Posterior vena cava (tissue), 2 donors: ENCODE results near the gene SH3RF3. TPM values are rescaled to one million over a fixed set of nuclear protein-coding genes. Genes with fewer than 3 reads are reported as not detected.

ENCODE experiments used
- DNase-seq: peaks from one replicate; pipeline ENCODE4 v3.0.0-alpha.2; 2020; ENCODE audit warnings: low spot score
- intact Hi-C, 2 donors: fragments of 100-400 bp; cut with DNase I; formaldehyde crosslinking; loops; one replicate each; pipeline versions ENCODE4 v1.14.1 to v1.14.2; 2022 to 2023
- total RNA-seq, 2 donors: library from RNA; stranded (reverse); fragmentation: NEBNext Ultra II Directional; extraction: Animal tissue kit (Norgen Biotek cat#: 25700); gene quantifications; one replicate each; pipeline ENCODE4 v1.2.1, GENCODE V29; 2021
- donor health status: DM: yes; HTN: yes; CAD: no.
- donor health status: DM: yes; HTN: yes; CAD: no.

SH3RF3 gene
- total RNA-seq, 2 donors from 2014 or later, result 10.1 to 14.1 TPM

DNA sequence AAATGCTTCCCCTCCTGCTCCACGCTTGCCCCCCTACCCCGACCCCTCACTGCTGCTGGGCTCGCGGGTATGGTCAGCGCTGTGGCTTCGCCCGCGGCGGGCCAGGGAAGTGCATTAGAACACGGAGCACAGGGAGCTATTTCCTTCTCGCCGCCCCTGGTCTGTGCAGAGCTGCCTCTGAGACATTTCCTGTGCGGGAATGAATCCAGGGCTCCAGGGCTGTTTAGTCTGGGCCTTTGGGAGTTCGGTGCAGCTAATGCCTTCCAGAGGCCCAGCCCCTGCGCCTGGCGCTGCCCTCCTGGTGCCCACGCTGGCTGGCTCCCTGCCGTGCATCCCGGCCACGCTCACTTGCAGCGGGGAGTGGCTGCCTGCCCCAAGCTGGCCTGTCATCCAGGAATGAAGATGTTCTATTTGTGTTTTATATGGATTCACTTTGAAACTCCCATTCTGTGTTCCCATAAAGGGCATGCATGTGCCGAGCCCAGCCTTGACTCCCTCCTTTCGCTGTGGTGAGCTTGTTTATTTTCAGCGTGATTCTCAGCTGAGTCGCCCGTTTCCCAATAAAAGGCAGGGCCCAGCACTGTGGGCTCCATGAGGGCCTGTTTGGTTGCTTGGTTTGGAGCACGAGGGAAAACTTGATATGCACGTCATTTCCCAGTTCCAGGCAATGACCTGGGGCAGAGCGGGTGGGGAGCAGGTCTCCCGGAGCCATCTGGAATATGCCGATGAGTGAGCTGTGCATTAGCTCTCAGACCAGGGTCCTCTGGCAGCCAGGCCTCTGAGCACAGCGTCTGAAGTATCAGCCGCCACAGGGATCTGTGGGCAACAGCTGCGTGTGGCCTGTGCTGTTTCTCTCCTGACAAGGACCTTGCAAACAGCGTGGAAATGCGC is 42.7 kb downstream of the SH3RF3 start:
- DNase-seq, result peak; percentile 88
- intact Hi-C loops, result no loop called here

DNA sequence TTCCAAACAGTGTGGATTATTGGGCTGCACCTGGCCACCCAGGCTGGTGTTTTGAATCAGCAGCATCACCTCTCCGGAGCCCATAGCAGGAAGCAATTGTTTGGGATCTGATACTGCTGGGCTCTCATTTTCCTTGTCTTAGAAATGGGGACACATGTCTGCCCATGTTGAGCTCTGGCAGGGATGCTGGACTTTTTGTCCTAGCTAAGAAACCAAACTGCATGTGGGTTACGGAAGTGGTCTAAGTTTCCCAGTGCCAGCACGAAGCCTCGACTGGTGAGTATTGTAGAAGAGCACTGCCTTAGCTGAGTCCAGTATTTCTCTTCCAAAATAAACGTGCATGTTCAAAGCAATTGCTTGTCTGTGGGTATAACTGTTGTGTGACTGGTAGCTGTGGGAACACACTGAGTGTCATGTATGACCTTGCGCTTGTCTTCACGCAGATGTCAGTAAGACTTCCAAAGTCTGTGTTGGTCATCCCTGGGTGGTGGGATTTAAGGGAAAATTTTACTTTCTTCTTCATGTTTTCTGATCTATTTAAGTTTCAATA is 43.6 kb downstream of the SH3RF3 start:
- intact Hi-C loops, result no loop called here
- no peak for DNase-seq

DNA sequence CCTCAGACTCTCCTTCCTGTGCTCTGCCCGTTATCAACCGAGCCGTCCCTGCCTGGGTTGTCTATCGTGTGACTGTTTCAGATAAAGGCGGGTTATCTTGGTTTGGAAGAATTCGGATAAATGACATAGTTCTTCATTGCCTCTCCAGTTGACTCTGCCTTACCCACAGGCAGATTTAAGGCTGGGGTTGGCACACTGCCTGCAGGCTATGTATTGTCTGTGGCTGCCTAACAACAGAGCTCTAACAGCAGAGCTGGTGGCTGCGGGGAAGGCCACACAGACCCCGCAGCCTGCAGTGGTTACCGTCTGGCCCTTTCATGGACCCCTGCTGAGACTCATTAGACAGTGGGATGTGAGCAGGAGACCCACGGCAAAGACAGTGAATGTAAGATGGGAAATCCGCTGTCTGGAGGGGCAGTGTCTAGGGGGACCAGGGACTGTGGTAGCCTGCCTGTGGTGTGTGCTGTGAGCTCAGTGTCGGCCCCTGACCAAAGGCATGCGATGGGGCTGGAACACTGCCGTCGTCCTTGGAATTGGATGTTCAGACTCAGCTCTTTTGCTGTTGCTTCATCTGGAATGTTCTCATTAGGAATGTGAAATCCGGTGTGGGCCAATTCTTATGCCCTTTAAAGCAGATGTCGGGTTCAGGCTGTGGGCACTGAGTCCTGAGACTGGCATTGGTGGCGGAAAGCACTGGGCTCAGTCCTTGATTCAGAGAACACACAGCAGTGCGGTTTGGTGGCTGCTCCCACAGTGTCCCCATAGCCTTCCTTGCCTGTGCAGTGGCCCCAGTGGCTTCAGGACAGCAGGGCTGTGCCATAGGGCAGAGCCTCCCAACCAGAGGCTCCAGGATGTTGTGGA is 44.5 kb downstream of the SH3RF3 start:
- intact Hi-C loops, result no loop called here
- peak; percentile 94 for DNase-seq

DNA sequence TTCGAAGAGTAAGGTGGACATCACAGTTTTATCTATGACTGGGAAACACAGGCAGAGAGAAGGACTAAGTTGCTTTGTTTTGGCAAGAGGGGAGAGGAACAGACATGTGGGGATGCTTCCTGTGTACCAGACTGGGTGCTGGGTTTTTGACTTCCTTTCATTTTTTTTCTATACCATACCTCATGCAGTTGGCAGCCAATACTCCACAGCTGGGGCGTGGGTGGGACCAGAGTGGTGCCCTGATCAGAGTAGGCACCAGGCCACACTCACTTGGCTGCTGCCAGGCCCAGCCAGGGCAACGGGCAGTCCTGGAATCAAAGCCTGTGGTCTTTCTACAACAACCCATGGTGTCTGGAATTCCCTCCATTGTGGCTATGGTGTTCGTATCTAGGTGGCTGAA is 45.2 kb downstream of the SH3RF3 start:
- DNase-seq, result no peak
- intact Hi-C loops, result no loop called here

DNA sequence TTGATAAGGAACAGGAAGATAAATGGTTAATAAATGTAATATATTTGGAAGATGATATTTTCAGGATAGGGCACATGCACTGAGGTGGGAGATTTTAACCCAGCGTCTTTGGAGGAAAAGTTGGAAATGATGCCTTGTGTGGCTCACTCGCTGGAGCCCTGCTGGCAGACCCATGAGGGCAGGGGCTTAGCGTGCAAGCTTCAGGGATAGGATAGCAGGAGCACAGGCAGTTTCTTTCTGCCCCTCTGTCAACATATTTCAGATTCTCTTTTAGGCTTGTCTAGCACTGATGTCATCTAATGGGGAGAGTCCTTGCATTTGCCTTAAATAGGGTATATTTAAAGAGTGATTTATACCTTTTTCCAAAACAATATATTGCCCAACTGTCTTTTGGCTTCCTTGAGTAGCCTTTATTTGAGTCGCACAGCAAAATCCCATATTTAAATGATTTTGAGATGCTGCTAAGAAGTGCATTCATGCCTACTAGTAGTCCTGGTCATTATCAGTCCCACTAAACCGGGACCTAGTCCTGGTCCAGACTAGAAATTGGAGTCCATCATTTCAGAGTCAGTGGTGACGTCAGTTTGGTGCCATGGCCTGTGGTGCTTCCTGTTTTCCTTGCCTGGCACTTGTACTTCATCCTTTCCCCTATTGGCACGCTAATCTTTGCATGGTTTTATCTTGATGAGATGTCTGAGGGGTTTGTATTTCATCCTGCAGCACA is 45.8 kb downstream of the SH3RF3 start:
- intact Hi-C loops, result no loop called here
- no peak for DNase-seq

DNA sequence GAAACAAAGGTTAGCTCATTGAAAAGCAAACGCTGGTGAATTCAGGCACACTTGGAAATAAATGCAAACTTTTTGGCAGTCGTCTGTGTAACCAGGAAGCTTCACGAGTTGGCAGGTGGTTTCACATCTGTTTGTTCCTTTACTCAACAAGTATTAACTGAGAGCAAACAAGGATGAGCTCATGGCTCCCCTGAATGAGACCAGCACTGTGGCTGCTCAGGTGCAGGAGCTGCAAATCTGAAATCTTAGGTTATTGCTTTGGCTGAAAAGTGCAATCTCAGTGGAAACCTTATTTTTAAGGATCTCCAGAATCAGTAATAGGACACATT is 46.3 kb downstream of the SH3RF3 start:
- intact Hi-C loops, result no loop called here

DNA sequence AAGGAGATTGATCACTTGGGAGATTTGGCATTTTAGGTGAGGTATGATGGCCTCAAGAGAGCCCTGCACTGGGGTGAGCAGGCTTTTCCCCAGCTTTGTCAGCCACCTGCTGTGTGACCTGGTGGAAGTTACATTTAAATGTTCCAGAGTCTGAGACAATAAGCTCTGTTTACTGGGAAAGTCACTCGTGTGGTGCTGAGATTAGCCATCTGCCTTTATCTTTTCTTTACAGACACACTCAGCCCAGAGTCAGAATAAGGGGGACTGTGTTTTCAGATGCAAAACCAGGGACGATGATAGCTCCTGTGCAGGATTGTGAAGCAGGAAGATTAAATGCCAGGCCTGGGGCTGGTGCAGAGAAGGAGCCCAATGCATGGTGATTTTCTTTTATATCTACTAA is 47.9 kb downstream of the SH3RF3 start:
- no peak for DNase-seq
- intact Hi-C loops, result no loop called here

More for the DNA sequence above, 46.3 kb downstream of the SH3RF3 start:
- no peak for DNase-seq

DNA sequence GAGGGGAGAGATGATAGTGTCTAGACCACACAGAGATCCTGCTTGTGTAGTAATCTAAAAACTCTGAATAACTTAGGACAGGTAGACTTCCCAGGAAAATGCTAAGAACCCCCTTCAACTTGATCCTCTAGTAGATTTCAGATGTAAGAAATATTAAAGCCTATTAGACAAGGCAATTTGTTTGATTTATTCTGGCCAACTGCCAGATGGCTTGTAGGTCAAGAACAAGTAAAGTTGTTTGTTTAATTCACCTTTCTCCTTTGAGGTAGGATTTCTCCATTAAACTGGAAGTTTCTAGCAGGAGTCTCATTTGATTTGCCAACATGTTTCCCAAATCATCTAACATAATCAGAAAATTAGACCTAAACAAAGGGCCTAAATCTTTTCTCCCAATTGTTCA is 48.6 kb downstream of the SH3RF3 start:
- intact Hi-C loops, result loop anchor here in 1 of 2 donors (2.0 kb wide), 1 partner anchor 45 kb away; no protein-coding TSS in a partner anchor
- no peak for DNase-seq

DNA sequence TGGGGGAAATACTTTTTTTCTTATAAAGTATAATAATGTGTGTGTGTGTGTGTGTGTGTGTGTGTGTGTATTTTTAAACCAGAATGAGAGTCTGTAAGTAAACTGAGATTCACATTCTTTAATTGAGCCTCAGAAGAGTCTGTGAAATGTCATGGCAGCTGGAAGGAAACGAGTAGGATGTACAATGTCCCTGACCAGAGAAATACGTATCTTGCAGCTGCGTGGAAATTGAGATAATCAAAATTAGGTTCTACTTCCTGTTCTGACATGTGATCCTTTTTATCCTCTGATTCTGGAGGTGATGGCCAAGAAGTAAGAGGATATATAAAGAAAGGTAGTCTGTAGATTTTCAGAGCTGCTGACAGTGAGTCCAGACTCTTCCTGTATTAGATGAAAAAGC is 50.0 kb downstream of the SH3RF3 start:
- intact Hi-C loops, result loop anchor here in 1 of 2 donors (2.0 kb wide), 1 partner anchor 46 kb away; no protein-coding TSS in a partner anchor
- no peak for DNase-seq

DNA sequence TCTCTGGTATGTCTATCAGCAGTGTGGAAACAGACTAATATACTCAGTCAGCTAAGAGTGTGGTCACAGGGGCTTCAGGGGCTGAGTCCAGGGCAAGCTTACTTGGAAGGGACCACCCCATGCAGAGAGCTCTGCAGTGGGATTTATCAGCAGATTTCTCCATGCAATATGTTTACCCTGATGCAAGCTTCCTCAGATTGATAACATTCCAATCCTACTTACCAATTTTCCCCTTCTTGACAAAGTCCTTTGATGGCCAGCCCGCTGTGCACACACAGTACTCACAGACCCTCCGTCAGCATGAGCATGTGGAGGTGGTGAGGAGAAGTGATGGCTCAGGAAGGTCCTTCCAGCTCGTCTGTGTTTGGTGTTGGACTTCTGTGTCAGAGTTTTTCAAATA is 51.8 kb downstream of the SH3RF3 start:
- intact Hi-C loops, result no loop called here

DNA sequence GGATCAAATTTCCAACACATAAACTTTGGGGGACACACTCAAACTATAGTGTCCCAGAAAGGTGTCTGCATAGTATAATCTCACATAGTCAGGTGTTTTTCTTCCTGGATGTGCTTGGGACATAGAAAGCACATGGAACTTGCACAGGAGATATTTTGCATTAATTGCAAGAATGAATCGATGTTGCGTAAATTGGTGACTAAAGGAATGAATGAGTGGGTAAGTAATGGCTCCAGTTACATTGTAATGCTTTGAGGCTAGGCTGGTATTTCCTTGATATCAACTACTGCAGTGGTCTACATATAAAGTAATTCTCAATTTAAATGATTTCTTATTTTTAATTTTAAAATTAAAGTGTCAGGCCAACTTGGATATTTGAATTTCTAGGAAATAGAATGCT is 53.4 kb downstream of the SH3RF3 start:
- DNase-seq, result no peak
- intact Hi-C loops, result no loop called here

More for the DNA sequence above, 51.8 kb downstream of the SH3RF3 start:
- no peak for DNase-seq

DNA sequence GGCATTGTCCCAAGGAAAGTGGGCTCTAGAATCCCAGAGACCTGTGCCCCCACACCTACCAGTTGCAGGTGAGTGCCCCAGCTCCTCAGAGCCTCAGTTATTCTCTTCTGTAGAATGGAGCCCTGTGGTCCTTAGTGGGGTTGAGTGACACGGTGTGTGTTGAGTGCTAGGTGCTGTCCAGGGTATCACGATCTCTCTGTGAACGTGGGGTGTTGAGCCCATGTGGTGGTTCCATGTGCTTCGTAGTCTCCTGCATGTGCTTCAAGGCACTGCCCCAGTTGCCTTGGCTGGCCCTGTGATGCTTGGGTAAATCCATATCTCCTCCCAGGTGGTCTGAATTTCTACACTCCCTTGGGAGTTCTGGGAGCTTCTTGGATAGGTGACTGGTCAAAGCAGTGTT is 54.9 kb downstream of the SH3RF3 start:
- intact Hi-C loops, result no loop called here
- DNase-seq, result no peak

DNA sequence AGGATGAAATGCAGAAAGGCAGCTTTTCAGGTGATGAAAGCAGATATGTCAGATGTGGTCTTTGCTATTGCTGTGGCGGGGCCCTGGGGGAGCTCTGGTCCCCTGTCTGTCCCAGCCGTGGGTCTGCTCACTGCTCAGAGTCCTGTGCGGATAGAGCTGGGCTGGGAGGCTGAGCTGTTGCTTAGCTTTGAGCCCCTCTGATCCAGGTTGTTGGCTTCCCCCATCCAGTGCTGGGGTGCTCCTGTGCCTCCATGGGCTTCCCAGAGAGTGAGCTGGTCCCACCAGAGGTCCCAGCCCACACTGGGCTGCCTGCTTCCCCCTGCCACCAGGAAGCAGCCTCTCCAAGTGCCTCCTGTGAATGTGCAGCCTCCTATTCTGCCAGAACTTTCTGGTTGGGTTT is 55.4 kb downstream of the SH3RF3 start:
- DNase-seq, result no peak
- intact Hi-C loops, result no loop called here

DNA sequence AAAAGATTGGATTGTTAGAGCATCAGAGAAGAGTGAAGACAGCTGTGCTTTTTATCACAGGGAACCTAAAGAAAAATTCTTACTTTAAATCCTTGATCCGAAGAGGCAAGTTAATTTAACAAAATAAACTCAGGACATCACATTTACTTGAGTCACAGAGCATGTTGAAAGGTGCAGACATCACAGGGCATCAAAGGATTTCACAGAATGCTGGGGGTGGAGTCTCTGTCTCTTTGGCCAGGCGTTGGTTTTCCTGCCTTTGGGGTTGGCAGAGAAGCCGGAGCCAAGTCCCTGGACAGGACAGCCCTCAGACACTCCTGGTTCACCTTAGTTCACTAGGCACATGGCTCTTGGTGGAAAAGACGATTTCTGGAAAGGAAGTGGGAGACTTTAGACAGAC is 56.3 kb downstream of the SH3RF3 start:
- no peak for DNase-seq
- intact Hi-C loops, result no loop called here

DNA sequence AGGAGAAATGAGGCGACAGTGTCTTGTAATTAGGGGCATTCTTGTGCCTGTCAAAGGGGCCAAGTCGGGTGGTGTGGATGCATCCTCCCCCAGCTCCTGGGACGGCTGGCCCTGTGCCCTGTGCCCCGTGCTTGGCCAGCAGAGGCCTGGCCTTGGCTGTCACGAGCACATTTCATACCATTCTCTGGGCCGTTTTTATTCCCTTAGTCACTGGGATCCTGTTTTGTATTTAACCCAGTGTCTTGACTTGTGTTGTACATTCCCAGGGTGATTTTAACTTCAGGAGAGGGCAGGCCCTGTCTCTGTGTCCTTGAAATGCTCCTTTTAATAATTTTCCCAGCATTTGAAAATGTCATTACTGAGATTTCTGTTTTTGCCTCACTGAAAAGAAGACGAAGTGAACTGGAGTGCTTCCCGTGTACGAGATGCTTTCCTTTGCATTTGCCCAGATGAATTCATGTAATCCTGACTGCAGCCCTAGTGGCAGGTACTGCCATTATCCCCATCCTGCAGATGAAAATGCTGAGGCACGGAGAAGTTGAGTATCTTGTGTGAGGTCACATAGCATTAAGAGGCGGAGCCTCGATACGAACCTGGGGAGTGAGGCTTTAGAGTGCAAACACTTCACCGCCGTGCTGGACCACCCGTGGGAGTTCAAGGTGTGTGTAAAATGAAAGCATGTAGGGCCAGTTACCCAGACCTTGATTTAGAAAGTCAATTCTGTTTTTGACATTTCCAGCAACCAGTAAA is 57.0 kb downstream of the SH3RF3 start:
- intact Hi-C loops, result no loop called here
- DNase-seq, result no peak

DNA sequence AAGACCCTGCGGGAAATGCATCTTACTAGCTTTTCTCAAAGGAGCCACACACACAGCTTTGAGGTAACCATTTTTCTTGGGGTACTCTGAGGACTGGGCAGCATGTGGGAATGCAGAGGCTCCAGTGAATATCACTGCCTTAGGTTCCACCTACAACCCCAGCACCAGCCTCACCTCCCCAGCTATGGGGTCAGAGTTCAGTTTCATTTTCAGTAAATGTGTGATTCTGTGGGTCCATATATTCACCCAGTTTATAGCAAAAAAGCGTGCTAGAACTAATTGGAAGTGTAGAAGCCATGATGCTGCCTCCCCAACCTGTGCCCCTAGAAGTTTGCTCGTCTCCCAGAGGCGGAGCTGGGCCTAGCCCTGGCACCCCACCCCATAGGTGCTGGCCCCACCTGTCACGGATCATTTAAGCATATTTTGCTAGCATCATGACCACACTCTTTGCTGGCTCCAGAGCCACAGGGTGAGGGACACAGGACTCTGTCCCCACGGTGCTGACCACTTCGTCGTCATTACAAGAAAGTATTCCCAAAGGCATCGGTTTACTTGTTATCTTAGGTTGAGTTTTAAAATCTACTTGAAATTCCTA is 57.7 kb downstream of the SH3RF3 start:
- DNase-seq, result no peak
- intact Hi-C loops, result no loop called here

DNA sequence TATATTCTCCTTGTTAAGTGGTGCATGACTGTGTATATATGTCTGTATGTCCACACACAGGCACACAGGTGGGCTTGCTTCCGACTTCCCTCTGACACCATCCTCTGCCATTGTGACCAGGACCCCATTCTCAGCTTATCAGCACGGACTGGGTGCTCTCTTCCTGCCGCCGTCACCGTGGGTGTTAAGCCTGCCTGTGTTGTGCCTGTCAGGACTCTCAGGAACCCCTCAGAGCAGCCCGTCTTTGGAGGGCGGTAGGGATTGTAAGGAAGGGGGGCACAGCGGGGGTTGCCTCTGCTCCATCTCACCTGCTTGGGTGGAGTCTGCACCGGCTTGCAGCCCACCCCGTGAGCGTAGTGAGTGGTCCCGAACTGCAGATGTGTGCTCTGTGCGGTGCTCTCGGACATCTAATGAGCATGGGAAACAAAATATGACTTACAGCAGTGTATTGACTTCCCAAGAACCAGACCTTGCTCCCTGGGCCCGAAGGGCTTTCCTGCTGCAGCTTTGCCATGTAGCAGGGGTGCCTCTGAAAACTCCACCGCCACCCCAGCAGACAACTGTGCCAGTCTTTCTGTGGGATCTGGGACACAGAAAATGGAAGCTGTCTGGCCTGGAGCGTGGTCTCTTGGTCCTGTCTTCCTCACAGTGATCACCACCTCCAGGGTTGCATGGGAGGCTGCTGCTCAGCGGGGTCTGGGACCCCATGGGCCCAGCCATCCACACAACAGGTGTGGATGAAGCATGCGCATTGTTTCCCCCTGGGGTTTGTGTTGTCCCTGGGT is 58.9 kb downstream of the SH3RF3 start:
- DNase-seq, result peak; percentile 25
- intact Hi-C loops, result no loop called here

DNA sequence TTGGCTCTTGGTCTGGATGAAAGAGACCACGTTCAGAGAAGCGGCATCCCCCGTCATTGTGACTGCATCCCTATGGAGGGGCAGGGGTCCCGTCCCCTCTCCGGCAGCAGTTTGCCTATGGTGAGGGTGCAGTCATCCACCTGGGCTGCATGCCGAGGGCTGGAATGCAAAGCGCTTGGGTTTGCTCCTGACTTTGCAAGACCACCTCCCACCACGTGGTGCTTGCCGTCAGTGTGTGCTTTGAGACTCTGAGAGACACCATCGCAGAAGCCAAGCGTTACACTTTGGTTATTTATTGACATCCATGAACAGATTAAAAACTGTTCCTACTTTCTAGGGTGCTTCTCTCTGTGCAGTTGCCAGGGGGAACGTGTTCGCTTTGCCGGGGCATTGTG is 59.5 kb downstream of the SH3RF3 start:
- DNase-seq, result peak; percentile 61

More for the DNA sequence above, 59.5 kb downstream of the SH3RF3 start:
- intact Hi-C loops, result no loop called here
